Endodermal cell (in vitro differentiated cells): ENCODE data around the gene MATN3. TPM values are rescaled to one million over a fixed set of nuclear protein-coding genes. Genes with fewer than 3 reads are reported as not detected.

Source experiments
- DNase-seq: peaks from one replicate; pipeline ENCODE4 v3.0.0-alpha.2; 2017
- H3K27ac ChIP-seq: 2 replicates; pipeline ENCODE4 v1.5.1; 2013; ENCODE audit warnings: mild to moderate bottlenecking, low read depth, low read length, moderate library complexity
- H3K27me3 ChIP-seq: 2 replicates; pipeline ENCODE4 v1.6.1; 2013; ENCODE audit warnings: mild to moderate bottlenecking, low read length, moderate library complexity; ENCODE audit not compliant: insufficient read depth, control insufficient read depth, poor library complexity, severe bottlenecking
- H3K36me3 ChIP-seq: 2 replicates; pipeline ENCODE4 v1.7.0; 2013; ENCODE audit warnings: mild to moderate bottlenecking, low read length, moderate library complexity; ENCODE audit not compliant: control insufficient read depth, insufficient read depth
- H3K4me1 ChIP-seq: one replicate; pipeline ENCODE4 v1.7.0; 2013; ENCODE audit warnings: low read length; ENCODE audit not compliant: control insufficient read depth, insufficient read depth
- H3K4me3 ChIP-seq: 2 replicates; pipeline ENCODE4 v1.5.1; 2013; ENCODE audit warnings: mild to moderate bottlenecking, low read length, moderate library complexity
- H3K9ac ChIP-seq: 2 replicates; pipeline ENCODE4 v1.6.1; 2013; ENCODE audit warnings: mild to moderate bottlenecking, low read length, moderate library complexity; ENCODE audit not compliant: poor library complexity, severe bottlenecking; ENCODE audit errors: extremely low read depth
- H3K9me3 ChIP-seq: 2 replicates; pipeline ENCODE4 v1.6.1; 2013; ENCODE audit warnings: mild to moderate bottlenecking, low read length, moderate library complexity; ENCODE audit not compliant: control insufficient read depth
- H3K27ac Mint-ChIP-seq: 2 replicates; pipeline ENCODE4 v1.8.0; 2020; ENCODE audit warnings: mixed read lengths
- H3K27me3 Mint-ChIP-seq: 2 replicates; pipeline ENCODE4 v1.8.0; 2021; ENCODE audit warnings: mild to moderate bottlenecking, mixed read lengths; ENCODE audit not compliant: insufficient read depth
- H3K36me3 Mint-ChIP-seq: 2 replicates; pipeline ENCODE4 v1.8.0; 2020; ENCODE audit warnings: low read depth, mixed read lengths
- H3K4me1 Mint-ChIP-seq: 2 replicates; pipeline ENCODE4 v1.8.0; 2020; ENCODE audit warnings: mixed read lengths
- H3K4me3 Mint-ChIP-seq: 2 replicates; pipeline ENCODE4 v1.8.0; 2020; ENCODE audit warnings: mild to moderate bottlenecking, moderate library complexity, mixed read lengths
- H3K9me3 Mint-ChIP-seq: 2 replicates; pipeline ENCODE4 v1.8.0; 2020; ENCODE audit warnings: mild to moderate bottlenecking, mixed read lengths
- total RNA-seq, 2 donors: library from RNA; stranded (reverse); fragmentation: NEBNext Ultra II Directional in 1 of 2; extraction: Animal tissue kit (Norgen Biotek cat#: 25700) in 1 of 2; gene quantifications; 2 replicates in 1 of 2; 3 replicates in 1 of 2; pipeline ENCODE4 v1.2.1, GENCODE V29; 2021
- TF ChIP-seq, protein P1 (sequence below): fragments of 200-600 bp; sonication (generic); conservative IDR thresholded peaks from 2 replicates; pipeline ENCODE4 v1.5.0; 2021; ENCODE audit warnings: antibody characterized with exemption, mild to moderate bottlenecking

The MATN3 gene
- total RNA-seq, 2 donors from 2014 or later: 38.5 to 44.7 TPM

GRCh38 chr2:19942199-19942598 is 70.3 kb downstream of the MATN3 start:
- peaks cover 7% of the 10 kb centered on the region for H3K4me1 ChIP-seq
- peaks cover 20% of the 10 kb centered on the region for H3K4me1 Mint-ChIP-seq
- H3K9ac ChIP-seq: no peak overlapping the region
- H3K27ac ChIP-seq: no peak overlapping the region
- H3K9me3 ChIP-seq: no peaks in the 10 kb centered on the region
- H3K27me3 Mint-ChIP-seq: no peaks in the 10 kb centered on the region
- DNase-seq: no peak
- H3K4me3 Mint-ChIP-seq: no peak overlapping the region
- H3K27me3 ChIP-seq: no peaks in the 10 kb centered on the region
- TF ChIP-seq, protein P1, sequence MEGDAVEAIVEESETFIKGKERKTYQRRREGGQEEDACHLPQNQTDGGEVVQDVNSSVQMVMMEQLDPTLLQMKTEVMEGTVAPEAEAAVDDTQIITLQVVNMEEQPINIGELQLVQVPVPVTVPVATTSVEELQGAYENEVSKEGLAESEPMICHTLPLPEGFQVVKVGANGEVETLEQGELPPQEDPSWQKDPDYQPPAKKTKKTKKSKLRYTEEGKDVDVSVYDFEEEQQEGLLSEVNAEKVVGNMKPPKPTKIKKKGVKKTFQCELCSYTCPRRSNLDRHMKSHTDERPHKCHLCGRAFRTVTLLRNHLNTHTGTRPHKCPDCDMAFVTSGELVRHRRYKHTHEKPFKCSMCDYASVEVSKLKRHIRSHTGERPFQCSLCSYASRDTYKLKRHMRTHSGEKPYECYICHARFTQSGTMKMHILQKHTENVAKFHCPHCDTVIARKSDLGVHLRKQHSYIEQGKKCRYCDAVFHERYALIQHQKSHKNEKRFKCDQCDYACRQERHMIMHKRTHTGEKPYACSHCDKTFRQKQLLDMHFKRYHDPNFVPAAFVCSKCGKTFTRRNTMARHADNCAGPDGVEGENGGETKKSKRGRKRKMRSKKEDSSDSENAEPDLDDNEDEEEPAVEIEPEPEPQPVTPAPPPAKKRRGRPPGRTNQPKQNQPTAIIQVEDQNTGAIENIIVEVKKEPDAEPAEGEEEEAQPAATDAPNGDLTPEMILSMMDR: no peak
- H3K36me3 Mint-ChIP-seq: peaks cover 22% of the 10 kb centered on the region
- H3K9me3 Mint-ChIP-seq: no peaks in the 10 kb centered on the region
- H3K27ac Mint-ChIP-seq: no peak overlapping the region
- H3K36me3 ChIP-seq: no peaks in the 10 kb centered on the region
- H3K4me3 ChIP-seq: peak overlapping the region; percentile 67

Other genes starting within 250 kb of the MATN3 start
- 10 to 100 TPM; 10.2 to 13.0 TPM for gene TTC32, start 110.7 kb downstream of the MATN3 start, total RNA-seq
- gene WDR35, start 22.6 kb downstream of the MATN3 start, total RNA-seq: 10 to 100 TPM; 11.3 to 13.5 TPM
- 100 to 1,000 TPM; 285 to 291 TPM for gene LAPTM4A, start 39.0 kb upstream of the MATN3 start, total RNA-seq
- gene SDC1, start 212.5 kb upstream of the MATN3 start, total RNA-seq: 10 to 100 TPM; 12.7 to 19.2 TPM